ENCODE data around the gene ANP32E.

The ANP32E gene

GRCh38 chr1:150235852-150236613 lies at the start of gene ANP32E:
Gene ANP32E (minus strand): TSS chr1:150236112. CDS start chr1:150235786, 326 bp downstream.
- peak within 1 kb of the TSS; percentile 73 for H3K27ac ChIP-seq
- DNase-seq (ENCODE audit: low read depth, low spot score) = peak; percentile 98

- no peak for DNase-seq (ENCODE audit: low read depth, low spot score)
- H3K27ac ChIP-seq = no peak overlapping the region
Observed at GRCh38 chr1:150283260-150283659, 47.3 kb upstream of the ANP32E start.

- peak overlapping the region; percentile 88 for H3K27ac ChIP-seq
- no peak for DNase-seq (ENCODE audit: low read depth, low spot score)
Observed at GRCh38 chr1:150282558-150282958, 46.6 kb upstream of the ANP32E start.

- peak within 1 kb of the TSS; percentile 88 for H3K27ac ChIP-seq
- DNase-seq (ENCODE audit: low read depth, low spot score) = peak; percentile 96
Observed at GRCh38 chr1:150281758-150282557, 46.0 kb upstream of the ANP32E start, which contains the start of gene CIART. Gene CIART (plus strand): TSS chr1:150282554. CDS start chr1:150283268, 714 bp downstream.

- DNase-seq (ENCODE audit: low read depth, low spot score) = no peak
- H3K27ac ChIP-seq = peak overlapping the region; percentile 88
Observed at GRCh38 chr1:150281221-150281757, 45.4 kb upstream of the ANP32E start.

- no peak for DNase-seq (ENCODE audit: low read depth, low spot score)
- no peak overlapping the region for H3K27ac ChIP-seq
Observed at GRCh38 chr1:150280138-150280707, 44.3 kb upstream of the ANP32E start.

- DNase-seq (ENCODE audit: low read depth, low spot score) = no peak
- H3K27ac ChIP-seq = no peak overlapping the region
Observed at GRCh38 chr1:150273311-150273710, 37.4 kb upstream of the ANP32E start.

GRCh38 chr1:150271291-150271959 lies 35.5 kb upstream of the ANP32E start:
- peak overlapping the region; percentile 37 for H3K27ac ChIP-seq
- DNase-seq (ENCODE audit: low read depth, low spot score) = no peak

GRCh38 chr1:150269451-150269850 lies 33.5 kb upstream of the ANP32E start:
- DNase-seq (ENCODE audit: low read depth, low spot score) = no peak
- peak overlapping the region; percentile 83 for H3K27ac ChIP-seq

GRCh38 chr1:150268705-150269403 lies 32.9 kb upstream of the ANP32E start, which contains the start of gene APH1A:
Gene APH1A (minus strand): TSS chr1:150269016. CDS start chr1:150268810, 206 bp downstream.
- peak within 1 kb of the TSS; percentile 83 for H3K27ac ChIP-seq
- DNase-seq (ENCODE audit: low read depth, low spot score) = peak; percentile 76

- no peak for DNase-seq (ENCODE audit: low read depth, low spot score)
- H3K27ac ChIP-seq = peak overlapping the region; percentile 83
Observed at GRCh38 chr1:150268340-150268704, 32.4 kb upstream of the ANP32E start.

GRCh38 chr1:150267896-150268295 lies 32.0 kb upstream of the ANP32E start:
- H3K27ac ChIP-seq = peak overlapping the region; percentile 83
- no peak for DNase-seq (ENCODE audit: low read depth, low spot score)

- peak overlapping the region; percentile 84 for H3K27ac ChIP-seq
- DNase-seq (ENCODE audit: low read depth, low spot score) = no peak
Observed at GRCh38 chr1:150263549-150263948, 27.6 kb upstream of the ANP32E start.

- DNase-seq (ENCODE audit: low read depth, low spot score) = no peak
- H3K27ac ChIP-seq = peak overlapping the region; percentile 84
Observed at GRCh38 chr1:150262388-150263320, 26.7 kb upstream of the ANP32E start.

GRCh38 chr1:150261367-150261766 lies 25.5 kb upstream of the ANP32E start:
- no peak for DNase-seq (ENCODE audit: low read depth, low spot score)
- H3K27ac ChIP-seq = no peak overlapping the region

GRCh38 chr1:150259758-150260669 lies 24.1 kb upstream of the ANP32E start:
- no peak for DNase-seq (ENCODE audit: low read depth, low spot score)
- peak overlapping the region; percentile 24 for H3K27ac ChIP-seq

- DNase-seq (ENCODE audit: low read depth, low spot score) = no peak
- no peak overlapping the region for H3K27ac ChIP-seq
Observed at GRCh38 chr1:150259217-150259616, 23.3 kb upstream of the ANP32E start.

Data from epithelial cell of prostate (primary cell).